Subcutaneous adipose tissue (tissue), 4 donors: Measurements from ENCODE around the gene WDR62. TPM values are rescaled to one million over a fixed set of nuclear protein-coding genes. Genes with fewer than 3 reads are reported as not detected.

Source experiments
- CTCF ChIP-seq: fragments of 450-650 bp; IDR thresholded peaks from one replicate; pipeline ENCODE4 v1.5.1; 2016; ENCODE audit warnings: low read depth, mild to moderate bottlenecking, control low read depth, antibody characterized with exemption, moderate library complexity
- total RNA-seq, 4 donors: library from RNA; depleted of rRNA; stranded (reverse); fragments of >200 nt; gene quantifications; one replicate each; pipeline ENCODE4 v1.1.0, GENCODE V29; 2016

WDR62 gene
- total RNA-seq, 4 donors from 2014 or later = 0.34 to 1.1 (median 0.44) TPM; not detected in 1

- TF ChIP-seq CTCF = no peak
These were observed 87.8 kb downstream of the WDR62 start for GRCh38 chr19:36142496-36142895.

GRCh38 chr19:36144624-36145023 is 89.9 kb downstream of the WDR62 start:
- TF ChIP-seq CTCF = no peak

DNA sequence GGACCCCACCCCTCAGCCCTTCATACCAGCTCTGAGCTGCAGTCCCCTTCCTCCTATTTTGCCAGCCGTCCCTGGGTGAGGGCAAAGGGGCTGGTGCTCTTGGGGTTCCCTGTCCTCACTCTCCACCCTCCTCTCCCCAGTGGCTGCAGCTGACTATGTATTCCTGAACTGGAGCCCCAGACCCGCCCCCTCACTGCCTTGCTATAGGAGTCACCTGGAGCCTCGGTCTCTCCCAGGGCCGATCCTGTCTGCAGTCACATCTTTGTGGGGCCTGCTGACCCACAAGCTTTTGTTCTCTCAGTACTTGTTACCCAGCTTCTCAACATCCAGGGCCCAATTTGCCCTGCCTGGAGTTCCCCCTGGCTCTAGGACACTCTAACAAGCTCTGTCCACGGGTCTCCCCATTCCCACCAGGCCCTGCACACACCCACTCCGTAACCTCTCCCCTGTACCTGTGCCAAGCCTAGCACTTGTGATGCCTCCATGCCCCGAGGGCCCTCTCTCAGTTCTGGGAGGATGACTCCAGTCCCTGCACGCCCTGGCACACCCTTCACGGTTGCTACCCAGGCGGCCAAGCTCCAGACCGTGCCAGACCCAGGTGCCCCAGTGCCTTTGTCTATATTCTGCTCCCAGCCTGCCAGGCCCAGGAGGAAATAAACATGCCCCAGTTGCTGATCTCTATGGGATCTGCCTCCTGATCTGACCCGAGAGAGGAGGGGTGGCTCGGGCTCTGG is 95.1 kb downstream of the WDR62 start:
- no peak for TF ChIP-seq CTCF

- no peak for TF ChIP-seq CTCF
These were observed 95.9 kb downstream of the WDR62 start for GRCh38 chr19:36150586-36150985.

DNA sequence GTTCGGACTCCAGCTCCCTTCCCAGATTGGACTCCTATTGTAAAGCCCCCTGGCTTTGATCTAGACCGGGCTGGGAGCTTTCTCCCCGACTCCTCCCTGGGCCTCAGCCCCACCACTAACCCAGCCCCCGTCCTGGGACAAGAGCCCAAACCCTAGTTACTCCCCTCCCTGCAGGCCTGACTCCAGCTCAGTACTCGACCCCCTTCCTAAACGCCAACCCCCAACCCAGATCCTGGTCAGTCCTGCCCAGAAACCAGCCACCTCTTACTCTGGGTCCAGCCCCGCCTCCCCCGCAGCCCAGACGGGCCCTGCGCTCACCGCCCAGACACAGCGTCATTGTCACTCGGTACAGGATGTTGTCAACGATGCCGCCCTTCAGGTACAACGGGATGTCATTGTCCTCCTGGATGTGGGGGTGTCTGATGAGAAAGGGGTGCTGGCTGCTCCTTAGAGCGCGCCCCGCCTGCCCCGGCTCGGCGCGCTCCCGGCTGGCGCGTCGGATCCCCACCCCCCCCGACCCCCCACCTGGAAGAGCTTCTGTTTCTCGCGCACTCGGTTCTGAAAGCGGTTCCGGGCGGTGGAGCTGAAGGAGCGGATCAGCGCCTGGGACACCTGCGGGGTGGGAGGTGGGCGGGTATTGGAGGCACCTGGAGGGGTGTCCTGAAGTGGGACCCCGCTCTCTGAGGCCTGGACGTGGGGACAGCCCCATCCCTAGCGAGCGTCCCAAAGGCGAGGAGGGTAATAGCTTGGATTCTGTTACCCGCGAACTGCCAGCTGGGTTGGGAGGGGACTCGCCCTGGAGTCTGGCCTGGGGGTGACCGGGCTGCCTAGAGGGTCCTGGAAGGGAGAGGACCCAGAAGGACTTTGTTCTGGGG is 96.7 kb downstream of the WDR62 start:
- no peak for TF ChIP-seq CTCF

DNA sequence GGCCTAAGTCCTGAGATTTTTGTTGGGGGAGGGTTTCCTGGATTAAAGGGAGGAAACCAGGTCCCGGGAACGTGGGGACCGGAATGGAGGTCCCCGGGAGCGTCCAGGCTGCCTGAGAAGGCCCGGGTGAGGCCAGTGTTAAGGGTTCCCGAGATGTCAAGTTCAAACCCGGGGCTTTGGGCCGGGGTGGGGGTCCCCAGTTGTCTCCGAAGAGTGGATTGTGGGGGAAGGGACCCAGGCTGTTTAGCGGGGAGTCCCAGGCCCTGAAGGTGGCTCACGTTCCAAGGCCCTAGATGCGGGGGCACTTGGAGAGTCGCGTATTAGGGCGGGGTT is 97.3 kb downstream of the WDR62 start:
- no peak for TF ChIP-seq CTCF

DNA sequence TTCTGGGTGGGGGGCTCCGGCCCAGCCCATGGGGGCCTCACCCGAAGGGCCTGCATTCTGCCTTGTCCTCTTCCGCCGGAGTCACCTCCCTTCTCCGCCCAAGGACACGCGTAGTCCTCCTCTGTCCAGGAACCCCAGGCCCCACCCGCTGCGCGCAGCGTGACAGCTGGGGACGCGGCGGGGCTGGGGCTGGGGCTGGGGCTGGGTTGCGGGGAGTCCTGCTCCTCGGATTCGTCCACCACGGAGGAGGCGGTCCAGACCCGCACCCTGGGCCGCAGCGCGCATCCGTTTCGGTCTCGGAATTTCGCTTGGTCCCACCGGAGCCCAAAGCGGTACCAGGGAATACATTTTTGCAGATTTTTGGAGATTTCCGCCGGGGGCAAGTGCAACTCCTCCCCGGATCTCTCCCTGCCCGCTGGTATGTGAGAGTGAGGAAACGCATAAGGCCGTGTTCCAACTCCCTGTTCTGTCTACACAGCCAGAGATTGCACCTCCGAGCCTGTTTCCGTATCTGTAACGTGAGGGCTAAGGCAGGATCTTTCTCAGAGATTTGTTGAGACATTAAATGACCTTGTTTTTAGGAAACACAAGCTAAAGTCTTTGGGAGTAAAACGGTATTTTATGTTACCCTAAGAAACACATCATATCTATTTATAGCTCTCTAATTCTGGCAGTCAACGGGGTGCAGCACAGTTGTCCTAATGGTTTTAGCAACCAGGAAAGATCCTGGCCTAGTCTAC is 97.8 kb downstream of the WDR62 start, which contains the start of gene COX7A1:
TSS of gene COX7A1 (minus strand) at position 96 of the 740 bp plus-strand sequence. CDS start at position 56, 40 bp downstream.
- TF ChIP-seq CTCF = no peak
